PFSK-1 (cell line): ENCODE measurements around the gene E4F1.

Experiments used
- POLR2AphosphoS5 ChIP-seq: IDR thresholded peaks from 2 replicates; pipeline ENCODE4 v1.6.1; 2012; ENCODE audit warnings: low read depth, mild to moderate bottlenecking, control low read depth, low read length, moderate library complexity
- SIN3A ChIP-seq: IDR thresholded peaks from 2 replicates; pipeline ENCODE4 v1.6.1; 2012; ENCODE audit warnings: mild to moderate bottlenecking, low read length, moderate library complexity, borderline replicate concordance; ENCODE audit not compliant: insufficient read depth
- TAF1 ChIP-seq: IDR thresholded peaks from 2 replicates; pipeline ENCODE4 v1.6.1; 2012; ENCODE audit warnings: low read length, control low read depth, borderline replicate concordance; ENCODE audit not compliant: insufficient read depth

DNA sequence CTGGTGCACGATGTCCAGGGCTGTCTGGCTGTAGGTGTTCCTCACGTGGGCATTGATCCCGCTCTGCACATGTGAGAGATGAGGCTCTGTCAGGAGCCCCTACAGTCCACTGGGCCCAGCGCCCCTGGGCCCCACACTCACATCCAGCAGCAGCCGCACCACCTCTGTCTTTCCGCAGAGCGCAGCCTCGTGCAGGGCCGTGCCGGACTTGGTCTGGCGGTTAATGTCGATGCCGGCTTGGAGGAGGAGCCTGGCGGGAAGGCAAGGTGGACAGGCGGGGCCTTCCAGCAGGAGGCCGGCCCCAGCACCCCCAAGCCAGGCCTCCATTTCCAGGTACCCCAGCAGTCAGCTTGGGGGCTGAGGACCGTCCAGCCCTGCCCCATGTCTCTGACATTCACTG, 36.2 kb upstream of the E4F1 start:
- TF ChIP-seq SIN3A, result no peak
- no peak for TF ChIP-seq TAF1
- TF ChIP-seq POLR2AphosphoS5, result no peak
